ENCODE measurements around the gene TREM1. TPM values are rescaled to one million over a fixed set of nuclear protein-coding genes. Genes with fewer than 3 reads are reported as not detected.

Gene TREM1
- total RNA-seq, 2 experiments from 2014 or later = 0.19 to 0.51 TPM

DNA sequence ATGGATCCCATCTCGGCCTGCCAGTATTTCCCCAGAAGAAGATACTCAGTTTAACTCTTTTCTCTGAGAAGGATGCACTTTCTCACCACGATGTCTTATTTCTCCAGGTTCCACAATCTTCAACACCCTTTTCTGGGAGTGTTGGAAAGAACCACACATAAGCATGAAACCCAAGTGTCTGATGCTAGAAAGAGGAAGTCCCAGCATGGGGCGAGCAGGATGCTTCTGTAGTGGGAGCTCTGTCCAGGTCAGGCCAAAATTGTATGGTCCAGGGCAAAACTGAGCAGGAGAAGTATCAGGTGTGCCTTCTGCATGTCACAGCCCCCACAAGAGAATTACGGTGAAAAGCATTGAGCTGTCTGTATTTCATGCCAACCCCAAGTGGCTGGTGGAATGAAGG lies 11.0 kb downstream of the TREM1 start:
- ChIA-PET CTCF (ENCODE audit: unreplicated experiment) (no interaction called here), POLR2A (no interaction called here)
- H3K4me2 ChIP-seq (ENCODE audit: low read length) = no peak overlapping the region
- H3K79me2 ChIP-seq (ENCODE audit: insufficient read depth, low read depth, low read length) = no peaks in the 10 kb centered on the region
- H2AFZ ChIP-seq (ENCODE audit: low read length) = no peak overlapping the region
- TF ChIP-seq EZH2phosphoT487 (IDR thresholded peaks at IDR 0.05; ENCODE audit: borderline replicate concordance, low read depth, low read length) = no peak
- TF ChIP-seq, protein P1, sequence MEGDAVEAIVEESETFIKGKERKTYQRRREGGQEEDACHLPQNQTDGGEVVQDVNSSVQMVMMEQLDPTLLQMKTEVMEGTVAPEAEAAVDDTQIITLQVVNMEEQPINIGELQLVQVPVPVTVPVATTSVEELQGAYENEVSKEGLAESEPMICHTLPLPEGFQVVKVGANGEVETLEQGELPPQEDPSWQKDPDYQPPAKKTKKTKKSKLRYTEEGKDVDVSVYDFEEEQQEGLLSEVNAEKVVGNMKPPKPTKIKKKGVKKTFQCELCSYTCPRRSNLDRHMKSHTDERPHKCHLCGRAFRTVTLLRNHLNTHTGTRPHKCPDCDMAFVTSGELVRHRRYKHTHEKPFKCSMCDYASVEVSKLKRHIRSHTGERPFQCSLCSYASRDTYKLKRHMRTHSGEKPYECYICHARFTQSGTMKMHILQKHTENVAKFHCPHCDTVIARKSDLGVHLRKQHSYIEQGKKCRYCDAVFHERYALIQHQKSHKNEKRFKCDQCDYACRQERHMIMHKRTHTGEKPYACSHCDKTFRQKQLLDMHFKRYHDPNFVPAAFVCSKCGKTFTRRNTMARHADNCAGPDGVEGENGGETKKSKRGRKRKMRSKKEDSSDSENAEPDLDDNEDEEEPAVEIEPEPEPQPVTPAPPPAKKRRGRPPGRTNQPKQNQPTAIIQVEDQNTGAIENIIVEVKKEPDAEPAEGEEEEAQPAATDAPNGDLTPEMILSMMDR (conservative IDR thresholded peaks at IDR 0.05; ENCODE audit: low read length) = no peak
- no peaks in the 10 kb centered on the region for H3K9me3 ChIP-seq (ENCODE audit: low read length)
- H3K4me1 ChIP-seq (ENCODE audit: insufficient read depth, low read length, poor library complexity, severe bottlenecking) = no peaks in the 10 kb centered on the region
- BruUV-seq (replicated peaks) = no TSS peak
- H3K9me2 ChIP-seq (ENCODE audit: insufficient read depth, low read length) = no peaks in the 10 kb centered on the region
- no peak overlapping the region for H3K27ac ChIP-seq (ENCODE audit: low read depth, low read length, poor library complexity, severe bottlenecking)
- no peak overlapping the region for H3K4me3 ChIP-seq (ENCODE audit: low read depth, low read length, poor library complexity, severe bottlenecking)
- no peaks in the 10 kb centered on the region for H4K20me1 ChIP-seq (ENCODE audit: insufficient read depth, low read length)
- no peak for DNase-seq (ENCODE audit: low spot score)
- no peaks in the 10 kb centered on the region for H3K36me3 ChIP-seq (ENCODE audit: insufficient read depth, low read length)
- intact Hi-C loops (cut with micrococcal nuclease; ENCODE audit: unreplicated experiment) = no loop called here

DNA sequence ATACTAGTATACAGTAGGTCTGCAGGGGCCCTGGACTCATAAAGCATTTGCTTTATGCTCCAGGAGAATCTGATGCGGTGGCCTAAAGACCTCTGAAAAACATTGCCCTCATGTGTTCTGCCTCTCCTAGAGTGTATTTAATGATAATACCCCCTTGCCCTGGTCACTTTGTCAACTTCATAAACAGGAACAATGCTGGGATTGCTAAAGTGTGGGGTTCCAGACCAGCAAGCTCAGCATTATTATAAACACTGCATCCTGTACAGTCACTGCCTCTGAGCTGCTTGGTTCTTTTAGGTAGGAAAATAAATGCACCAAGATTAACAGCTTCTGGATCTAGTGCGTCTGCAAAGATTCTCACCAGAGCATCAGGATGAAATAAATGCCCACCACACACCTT lies 12.2 kb downstream of the TREM1 start:
- H3K4me1 ChIP-seq (ENCODE audit: insufficient read depth, low read length, poor library complexity, severe bottlenecking) = no peaks in the 10 kb centered on the region
- H3K4me2 ChIP-seq (ENCODE audit: low read length) = no peak overlapping the region
- no peaks in the 10 kb centered on the region for H4K20me1 ChIP-seq (ENCODE audit: insufficient read depth, low read length)
- no peak overlapping the region for H2AFZ ChIP-seq (ENCODE audit: low read length)
- intact Hi-C loops (cut with micrococcal nuclease; ENCODE audit: unreplicated experiment) = no loop called here
- no peak overlapping the region for H3K27ac ChIP-seq (ENCODE audit: low read depth, low read length, poor library complexity, severe bottlenecking)
- no TSS peak for BruUV-seq (replicated peaks)
- ChIA-PET CTCF (ENCODE audit: unreplicated experiment) (no interaction called here), POLR2A (interaction anchor here (0.6 to 0.7 kb wide), 2 partner anchors 9 to 39 kb away, joined by 3 to 4 read pairs; no protein-coding TSS in a partner anchor)
- no peaks in the 10 kb centered on the region for H3K36me3 ChIP-seq (ENCODE audit: insufficient read depth, low read length)
- TF ChIP-seq EZH2phosphoT487 (IDR thresholded peaks at IDR 0.05; ENCODE audit: borderline replicate concordance, low read depth, low read length) = no peak
- TF ChIP-seq, protein P1 (conservative IDR thresholded peaks at IDR 0.05; ENCODE audit: low read length) = no peak
- no peak for DNase-seq (ENCODE audit: low spot score)
- no peaks in the 10 kb centered on the region for H3K9me2 ChIP-seq (ENCODE audit: insufficient read depth, low read length)
- H3K4me3 ChIP-seq (ENCODE audit: low read depth, low read length, poor library complexity, severe bottlenecking) = no peak overlapping the region
- no peaks in the 10 kb centered on the region for H3K9me3 ChIP-seq (ENCODE audit: low read length)
- no peaks in the 10 kb centered on the region for H3K79me2 ChIP-seq (ENCODE audit: insufficient read depth, low read depth, low read length)

DNA sequence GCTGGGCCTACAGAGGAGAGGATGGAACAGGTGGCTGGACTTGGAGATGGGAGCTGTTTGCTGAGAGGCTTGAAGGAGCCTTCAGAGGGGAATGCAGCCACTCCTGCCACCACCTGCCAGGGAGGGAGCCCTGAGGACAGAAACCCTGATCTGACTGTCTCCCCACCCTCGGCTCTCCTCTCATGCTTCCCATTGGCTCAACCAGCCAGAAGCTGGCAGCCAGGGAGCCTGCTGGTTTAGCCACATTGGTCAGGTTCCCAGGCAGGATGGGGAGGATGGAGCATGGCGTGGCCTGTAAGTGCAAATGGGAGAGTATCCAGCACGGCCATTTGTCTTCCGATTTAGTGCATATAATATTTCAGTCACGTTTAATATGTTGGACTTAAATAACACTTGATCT lies 12.8 kb downstream of the TREM1 start:
- H3K4me3 ChIP-seq (ENCODE audit: low read depth, low read length, poor library complexity, severe bottlenecking) = no peak overlapping the region
- no peak overlapping the region for H3K4me2 ChIP-seq (ENCODE audit: low read length)
- H2AFZ ChIP-seq (ENCODE audit: low read length) = no peak overlapping the region
- ChIA-PET POLR2A (interaction anchor here (0.7 kb wide), 1 partner anchor 38 kb away, joined by 4 read pairs; no protein-coding TSS in a partner anchor), CTCF (ENCODE audit: unreplicated experiment) (no interaction called here)
- no TSS peak for BruUV-seq (replicated peaks)
- no peaks in the 10 kb centered on the region for H3K36me3 ChIP-seq (ENCODE audit: insufficient read depth, low read length)
- no peaks in the 10 kb centered on the region for H3K79me2 ChIP-seq (ENCODE audit: insufficient read depth, low read depth, low read length)
- no peaks in the 10 kb centered on the region for H3K9me2 ChIP-seq (ENCODE audit: insufficient read depth, low read length)
- no peak overlapping the region for H3K27ac ChIP-seq (ENCODE audit: low read depth, low read length, poor library complexity, severe bottlenecking)
- intact Hi-C loops (cut with micrococcal nuclease; ENCODE audit: unreplicated experiment) = no loop called here
- no peak for TF ChIP-seq EZH2phosphoT487 (IDR thresholded peaks at IDR 0.05; ENCODE audit: borderline replicate concordance, low read depth, low read length)
- TF ChIP-seq, protein P1 (conservative IDR thresholded peaks at IDR 0.05; ENCODE audit: low read length) = no peak
- DNase-seq (ENCODE audit: low spot score) = no peak
- no peaks in the 10 kb centered on the region for H3K9me3 ChIP-seq (ENCODE audit: low read length)
- H3K4me1 ChIP-seq (ENCODE audit: insufficient read depth, low read length, poor library complexity, severe bottlenecking) = no peaks in the 10 kb centered on the region
- H4K20me1 ChIP-seq (ENCODE audit: insufficient read depth, low read length) = no peaks in the 10 kb centered on the region
